GM06990 (cell line): ENCODE data around the gene RCE1.
A peak's percentile ranks its signal among the peaks of the same experiment; 100 is the strongest.
"Not testable (repeated sequence)": the region's sequence is repeated elsewhere in the genome, so short reads cannot be mapped to it uniquely, and the experiment has no call there.

Experiments
- DNase-seq: peaks from one replicate; pipeline ENCODE4 v3.0.0-alpha.2; 2011; ENCODE audit not compliant: insufficient read length; ENCODE audit errors: extremely low read depth
- H3K27me3 ChIP-seq: replicated peaks from 2 replicates; pipeline ENCODE4 v1.6.0; 2011; ENCODE audit warnings: low read length; ENCODE audit not compliant: control insufficient read depth, insufficient read depth
- H3K36me3 ChIP-seq: 2 replicates; pipeline ENCODE4 v1.5.1; 2011; ENCODE audit warnings: low read length; ENCODE audit not compliant: control insufficient read depth, insufficient read depth
- H3K4me3 ChIP-seq: replicated peaks from 2 replicates; pipeline ENCODE4 v1.5.1; 2011; ENCODE audit warnings: low read depth, mild to moderate bottlenecking, control low read depth, low read length
- CTCF ChIP-seq: IDR thresholded peaks from 2 replicates; pipeline ENCODE4 v1.5.1; 2011; ENCODE audit warnings: low read length, control low read depth, mild to moderate bottlenecking, inconsistent platforms; ENCODE audit not compliant: insufficient read depth, poor library complexity, severe bottlenecking

The RCE1 gene

GRCh38 chr11:66842896-66843775, at the start of gene RCE1:
Gene RCE1, plus strand, starts transcription at chr11:66843441. Its CDS starts 15 bp downstream, at chr11:66843456.
- Histone ChIP-seq H3K27me3 (no peaks in the 10 kb centered on the region), H3K36me3 (peaks cover 19% of the 10 kb centered on the region), H3K4me3 (peak within 1 kb of the TSS; percentile 95)
- no peak for TF ChIP-seq CTCF
- peak; percentile 94 for DNase-seq

GRCh38 chr11:66799815-66800214, 43.4 kb upstream of the RCE1 start:
- not testable (repeated sequence) for DNase-seq, H3K27me3 ChIP-seq, H3K36me3 ChIP-seq, H3K4me3 ChIP-seq

- no peak overlapping the region for H3K4me3 ChIP-seq
- peak; percentile 40 for DNase-seq
- H3K36me3 ChIP-seq = no peaks in the 10 kb centered on the region
- H3K27me3 ChIP-seq = no peaks in the 10 kb centered on the region
- no peak for TF ChIP-seq CTCF
Measured at GRCh38 chr11:66800720-66801428, 42.4 kb upstream of the RCE1 start.

- no peak overlapping the region for H3K4me3 ChIP-seq
- no peaks in the 10 kb centered on the region for H3K36me3 ChIP-seq
- no peaks in the 10 kb centered on the region for H3K27me3 ChIP-seq
- no peak for DNase-seq
- TF ChIP-seq CTCF = no peak
Measured at GRCh38 chr11:66809592-66809991, 33.6 kb upstream of the RCE1 start.

GRCh38 chr11:66810576-66811185, 32.6 kb upstream of the RCE1 start:
- no peak for TF ChIP-seq CTCF
- H3K4me3 ChIP-seq = no peak overlapping the region
- DNase-seq = no peak
- no peaks in the 10 kb centered on the region for H3K36me3 ChIP-seq
- H3K27me3 ChIP-seq = no peaks in the 10 kb centered on the region

- H3K27me3 ChIP-seq = no peaks in the 10 kb centered on the region
Measured at GRCh38 chr11:66814678-66815077, 28.6 kb upstream of the RCE1 start.

More at GRCh38 chr11:66814678-66815077, 28.6 kb upstream of the RCE1 start:
- no peaks in the 10 kb centered on the region; the same call in 1 of the 2 replicates for H3K36me3 ChIP-seq
- no peak for TF ChIP-seq CTCF
- no peak overlapping the region for H3K4me3 ChIP-seq
- no peak for DNase-seq
